ENCODE data around the gene MAPKAP1.
"Not testable (repeated sequence)": the region's sequence is repeated elsewhere in the genome, so short reads cannot be mapped to it uniquely, and the experiment has no call there.

The MAPKAP1 gene

DNA sequence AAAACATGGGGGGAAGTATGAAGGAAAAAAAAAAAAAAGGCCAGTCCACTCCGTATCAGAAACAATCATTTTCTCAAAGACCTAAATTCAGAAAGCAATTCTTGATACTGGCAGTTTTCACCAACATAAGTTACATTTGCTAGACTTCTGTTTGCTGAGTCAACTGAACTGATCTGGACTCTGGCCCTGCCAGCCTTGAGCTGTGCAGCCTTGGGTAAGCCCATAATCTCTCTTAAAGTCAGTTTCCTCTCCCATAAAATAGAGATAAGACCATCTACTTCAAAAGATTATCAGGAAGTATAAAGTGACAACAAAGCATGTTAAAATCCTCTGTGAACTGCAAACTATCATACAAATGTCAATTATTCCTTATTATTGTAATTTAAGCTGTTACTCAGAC, 106.8 kb downstream of the MAPKAP1 start:
- no peak for DNase-seq

DNA sequence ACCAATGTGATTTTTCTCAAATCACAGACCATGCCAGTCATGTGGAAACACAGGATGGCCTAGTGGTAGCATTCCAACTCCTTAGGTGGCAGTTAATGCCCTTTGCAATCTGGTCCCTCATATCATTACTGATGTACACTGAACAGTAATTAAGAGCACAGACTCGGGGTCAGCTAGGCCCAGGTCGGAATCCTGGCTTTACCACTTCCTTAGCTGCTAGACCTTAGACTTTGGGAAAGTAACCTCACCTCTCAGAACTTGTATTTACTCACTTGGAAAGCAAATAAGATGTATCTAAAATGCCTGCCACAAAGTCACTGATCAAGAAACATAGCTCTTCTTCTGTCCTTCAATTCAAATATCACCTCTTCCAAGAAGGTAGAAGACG, 112.8 kb downstream of the MAPKAP1 start:
- no peak for DNase-seq

DNA sequence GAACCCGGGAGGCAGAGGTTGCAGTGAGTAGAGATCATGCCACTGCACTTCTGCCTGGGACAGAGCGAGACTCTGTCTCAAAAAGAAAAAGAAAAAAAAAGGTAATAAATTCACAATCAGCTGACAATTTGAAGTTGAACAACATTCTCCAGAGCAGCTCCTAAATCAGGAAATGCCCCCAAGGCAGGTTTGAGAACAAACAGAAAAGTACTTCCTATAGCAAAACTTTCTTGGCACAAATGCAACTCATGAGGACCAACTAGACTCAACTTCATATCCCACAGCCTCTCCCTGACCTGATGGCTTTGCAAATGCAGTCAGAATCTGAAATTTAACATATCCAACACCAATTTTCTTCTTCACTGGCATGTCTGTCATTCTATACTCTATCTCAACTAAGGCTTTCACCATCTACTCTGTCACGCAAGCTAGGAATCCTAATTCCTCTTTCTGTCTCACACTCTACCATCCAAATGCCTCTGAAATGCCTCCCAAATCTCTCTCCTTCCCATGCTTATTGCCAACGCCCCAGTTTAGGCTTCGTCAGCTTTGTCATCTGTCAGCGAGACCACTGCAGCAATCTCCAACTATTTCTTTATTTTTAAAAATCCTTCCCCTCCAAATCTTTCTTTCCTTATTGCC, 113.3 kb downstream of the MAPKAP1 start:
- DNase-seq, result no peak

DNA sequence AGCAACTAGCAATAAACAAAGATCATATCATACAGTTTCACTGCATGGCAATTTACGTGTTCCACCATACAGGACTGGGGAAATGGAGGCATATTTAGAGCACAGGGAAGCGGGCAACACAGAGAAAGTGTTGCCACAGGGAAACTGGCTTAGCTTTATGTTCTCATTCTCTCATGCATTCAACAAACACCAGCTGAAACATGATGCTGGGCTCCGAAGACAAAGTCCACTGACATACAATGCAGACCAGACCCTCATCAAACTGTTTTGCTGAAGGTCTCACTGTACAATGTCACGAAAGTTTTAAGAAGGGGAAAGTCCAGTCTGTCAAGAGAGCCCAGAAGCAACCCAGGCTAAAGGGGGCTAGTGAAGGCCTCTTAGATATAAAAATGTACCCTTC, 115.1 kb downstream of the MAPKAP1 start:
- no peak for DNase-seq

DNA sequence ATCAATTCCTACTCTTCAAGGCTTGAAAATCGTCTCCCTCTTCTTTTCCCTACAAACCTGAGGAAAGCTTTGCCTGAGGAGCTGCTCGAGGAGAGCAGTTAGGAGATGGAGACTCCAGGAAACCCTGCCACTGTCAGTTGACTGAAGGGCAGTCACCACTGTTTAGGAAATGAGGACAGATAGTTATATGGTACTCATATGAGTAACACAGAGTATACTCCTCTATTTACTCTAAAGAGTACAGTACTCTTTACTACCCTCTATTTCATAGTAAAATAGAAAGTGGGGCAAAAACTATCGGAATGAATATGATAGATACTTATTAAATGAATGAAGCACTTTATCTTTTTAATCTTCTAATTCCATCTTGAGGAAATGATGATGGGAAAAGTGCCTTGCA, 115.8 kb downstream of the MAPKAP1 start:
- no peak for DNase-seq

DNA sequence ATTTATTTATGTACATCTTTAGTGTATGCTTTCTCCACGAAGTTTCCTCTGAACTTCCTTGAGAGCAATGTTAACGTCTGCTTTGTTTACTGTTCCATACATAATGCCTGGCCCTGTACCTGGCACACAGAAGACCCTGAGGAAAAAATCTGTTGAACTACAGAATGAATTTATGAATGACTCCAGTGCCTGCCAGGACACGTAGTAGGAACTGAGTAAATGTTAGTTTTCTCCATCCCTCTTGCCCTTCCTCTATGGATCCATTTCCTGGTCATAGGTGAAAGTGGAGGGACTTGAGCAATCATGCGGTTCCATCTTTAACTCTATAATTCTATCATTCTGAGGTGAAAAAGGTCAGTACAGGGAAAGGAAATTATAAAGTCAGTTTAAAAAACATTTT, 117.7 kb downstream of the MAPKAP1 start:
- no peak for DNase-seq

DNA sequence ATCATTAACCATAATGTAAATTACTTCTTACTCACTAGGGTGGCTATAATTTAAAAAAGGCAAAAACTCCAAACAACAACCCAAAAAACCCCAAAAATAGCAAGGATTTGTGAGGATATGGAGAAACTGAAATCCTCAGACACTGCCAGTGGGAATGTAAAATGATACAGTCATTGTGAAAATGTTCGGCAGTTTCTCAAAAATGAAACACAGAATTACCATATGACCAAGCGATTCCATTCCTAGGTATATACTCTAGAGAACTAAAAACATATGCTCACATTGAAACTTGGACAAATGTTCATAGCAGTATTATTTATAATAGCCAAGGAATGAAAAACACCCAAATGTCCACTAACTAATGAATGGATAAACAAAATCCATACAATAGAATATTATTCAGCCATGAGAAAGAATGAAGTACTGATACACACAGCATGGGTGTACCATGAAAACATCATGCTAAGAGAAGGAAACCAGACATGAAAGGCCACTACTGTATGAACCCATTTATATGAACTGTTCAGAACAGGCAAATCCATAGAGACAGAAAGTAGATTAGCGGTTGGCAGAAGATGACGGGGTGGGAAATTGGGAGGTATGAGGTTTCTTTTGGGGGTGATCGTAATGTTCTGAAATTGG, 119.1 kb downstream of the MAPKAP1 start:
- DNase-seq, result no peak

DNA sequence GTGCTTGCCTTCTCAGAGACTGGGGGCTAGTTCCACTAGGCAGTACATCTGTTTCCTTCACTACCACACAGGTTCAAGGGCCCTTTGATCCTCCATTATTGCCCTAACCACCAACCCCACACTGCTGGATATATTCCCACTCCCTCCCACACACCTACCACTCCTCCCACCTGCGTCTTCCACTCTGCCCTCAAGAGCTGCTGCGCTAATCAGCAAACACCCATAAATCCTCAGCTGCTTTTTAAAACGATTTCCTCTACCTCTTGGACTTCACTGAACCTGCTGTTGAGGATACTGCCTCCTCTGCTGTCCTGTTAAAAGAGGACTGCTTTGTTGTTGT, 120.9 kb downstream of the MAPKAP1 start:
- DNase-seq, result no peak

DNA sequence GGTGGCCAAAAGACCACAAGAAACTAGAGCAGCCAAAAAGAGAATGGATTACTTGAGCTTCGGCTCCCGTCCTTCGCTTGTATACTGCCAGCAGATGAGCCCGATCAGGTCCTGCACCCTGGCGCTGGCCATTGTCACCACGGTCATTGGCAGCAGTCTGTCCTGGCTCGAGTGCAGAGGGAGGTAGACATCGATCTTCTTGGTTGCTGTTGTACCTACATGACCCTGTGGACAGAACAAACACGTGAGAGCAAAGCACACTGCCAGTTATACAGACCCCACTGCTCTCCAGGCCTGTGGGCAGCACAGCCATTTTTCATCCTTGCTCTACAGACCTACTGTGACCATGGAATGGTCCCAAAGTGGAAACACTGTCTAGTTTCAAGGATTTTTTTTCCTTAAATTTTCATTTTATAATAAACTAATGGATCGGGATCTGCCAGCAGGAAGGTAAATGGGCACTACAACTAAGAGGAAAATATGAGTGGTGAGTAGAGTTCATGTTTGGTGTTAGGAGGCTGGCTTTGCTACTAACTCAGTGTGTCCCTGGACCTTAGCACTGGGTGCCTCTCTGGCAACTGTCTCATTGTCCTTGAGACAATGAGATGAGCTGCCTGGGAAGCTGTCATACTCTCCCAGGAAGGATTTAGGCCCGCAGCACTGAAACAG, 121.4 kb downstream of the MAPKAP1 start:
- DNase-seq, result no peak

DNA sequence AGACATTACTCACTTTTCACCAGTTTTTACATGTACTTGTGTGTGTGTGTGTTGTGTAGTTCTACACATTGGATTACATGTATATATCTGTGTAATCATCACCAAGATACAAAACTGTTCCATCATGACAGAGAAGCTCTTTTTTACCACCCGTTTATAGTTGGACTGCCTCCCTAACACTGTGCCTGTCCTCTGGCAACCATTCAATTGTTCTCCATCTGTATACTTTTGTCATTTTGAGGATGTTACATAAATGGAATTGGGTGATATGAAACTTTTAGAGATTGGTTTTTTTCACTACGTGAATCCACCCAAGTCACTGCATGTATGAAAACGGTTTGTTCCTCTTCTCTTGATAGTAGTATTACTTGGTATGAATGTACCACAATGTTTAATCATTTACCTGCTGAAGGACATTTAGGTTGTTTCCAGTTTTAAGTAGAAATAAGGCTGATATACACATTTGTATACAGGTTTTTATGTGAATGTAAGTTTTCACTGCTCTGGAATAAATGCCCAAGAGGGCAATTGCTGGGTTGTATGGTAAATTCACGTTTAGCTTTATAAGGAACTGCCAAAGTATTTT, 126.2 kb downstream of the MAPKAP1 start:
- DNase-seq, result no peak

DNA sequence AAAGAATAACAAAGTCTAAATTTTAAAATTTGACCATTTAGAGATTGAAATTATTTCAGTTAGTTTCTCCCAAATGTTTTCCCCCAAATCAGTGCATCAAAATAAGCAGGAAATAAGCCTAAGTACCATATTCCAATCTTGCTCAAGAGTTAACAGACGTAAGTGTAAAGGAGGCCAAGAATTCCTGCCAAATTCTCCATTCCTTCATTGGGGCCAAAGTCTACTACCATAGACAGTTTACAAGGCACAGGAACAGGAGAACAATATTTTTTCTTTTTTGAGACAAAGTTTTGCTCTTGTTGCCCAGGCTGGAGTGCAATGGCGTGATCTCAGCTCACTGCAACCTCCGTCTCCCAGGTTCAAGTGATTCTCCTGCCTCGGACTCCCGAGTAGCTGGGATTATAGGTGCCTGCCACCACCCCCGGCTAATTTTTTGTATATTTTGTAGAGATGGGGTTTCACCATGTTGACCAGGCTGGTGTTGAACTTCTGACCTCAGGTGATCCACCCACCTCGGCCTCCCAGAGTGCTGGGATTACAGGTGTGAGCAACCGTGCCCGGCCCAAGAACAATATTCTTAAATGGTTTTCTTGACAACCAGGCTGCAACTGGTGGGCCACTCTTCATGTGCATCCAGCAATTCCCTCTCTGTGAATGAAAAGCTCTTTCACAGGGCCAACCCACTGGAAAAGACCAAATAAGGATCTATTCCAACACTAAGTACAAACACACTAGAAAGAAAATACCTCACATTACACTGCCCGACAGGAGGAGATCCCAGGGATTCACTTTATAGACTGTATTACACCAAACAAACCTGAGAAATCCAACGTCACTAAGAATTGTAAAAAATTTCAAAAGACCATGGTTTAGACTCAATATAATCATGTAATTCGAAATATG, 127.7 kb downstream of the MAPKAP1 start:
- no peak for DNase-seq

DNA sequence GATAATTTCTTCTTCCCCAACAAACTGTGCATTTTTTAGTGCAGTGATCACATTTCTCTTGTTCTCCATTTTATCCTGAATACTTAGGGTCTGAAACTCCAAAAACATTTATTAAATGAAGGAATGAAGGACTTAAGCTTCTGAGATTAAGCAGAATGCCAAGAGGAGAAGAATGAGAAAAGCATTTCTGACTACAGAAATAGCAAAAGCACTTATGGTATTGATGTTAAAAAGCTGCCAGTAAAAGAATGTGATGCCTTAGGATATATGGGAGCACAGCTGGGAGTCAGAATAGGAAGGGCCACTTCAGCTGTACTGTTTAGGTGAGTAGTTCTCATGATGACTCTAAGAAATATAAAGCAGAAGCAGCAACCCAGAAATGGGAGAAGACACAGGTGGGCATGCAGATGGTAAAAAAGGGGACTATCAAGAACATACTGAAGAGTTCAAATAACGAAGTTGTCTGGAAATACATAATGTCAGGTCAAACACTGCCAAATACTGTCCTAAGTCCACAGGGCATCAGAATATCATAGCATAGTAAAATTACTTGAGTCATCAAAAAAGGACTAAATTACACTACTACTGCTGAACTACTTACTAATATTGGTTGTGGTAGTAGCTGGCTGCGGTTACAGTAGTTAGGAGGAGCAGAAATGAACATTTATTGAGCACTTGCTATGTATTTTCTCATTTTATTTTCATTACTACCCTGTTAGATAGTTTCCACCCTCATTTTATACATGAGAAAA, 132.7 kb downstream of the MAPKAP1 start:
- no peak for DNase-seq

DNA sequence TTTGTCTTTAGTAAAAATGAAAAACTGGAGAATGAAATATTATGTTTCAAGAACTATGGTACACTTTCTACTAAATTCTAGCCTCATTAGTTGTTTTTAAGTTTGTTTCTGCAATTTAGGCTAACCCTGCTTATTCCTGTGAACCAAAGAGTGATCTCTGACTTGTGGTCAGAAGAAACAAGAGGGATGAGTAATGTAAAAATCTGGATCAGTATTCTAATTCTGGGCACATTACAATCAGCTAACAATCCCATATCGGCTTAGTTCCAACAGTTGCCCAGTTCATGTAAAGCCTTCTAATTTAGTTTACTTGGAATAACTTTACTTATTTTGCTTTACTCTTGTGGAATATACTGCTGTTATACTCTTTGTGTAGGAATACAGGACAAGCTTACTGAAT, 134.5 kb downstream of the MAPKAP1 start:
- not testable (repeated sequence) for DNase-seq

DNA sequence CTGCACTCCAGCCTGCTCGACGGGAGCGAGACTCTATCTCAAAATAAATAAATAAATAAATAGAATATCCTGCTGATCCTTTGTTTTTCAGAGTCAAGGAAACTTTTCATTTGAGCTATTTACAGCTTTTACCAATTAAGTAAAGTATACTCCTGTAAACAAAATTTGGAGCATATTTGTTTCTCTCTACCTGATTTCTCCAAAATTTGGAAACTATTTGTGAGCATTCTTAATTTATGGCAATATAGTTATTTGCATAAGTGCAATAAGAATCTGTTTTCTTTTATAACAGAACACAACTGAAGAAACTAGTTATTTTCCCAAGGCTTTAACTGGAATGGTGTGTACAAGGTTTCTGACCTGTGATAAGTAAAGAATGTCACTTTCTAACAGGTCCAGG, 135.2 kb downstream of the MAPKAP1 start:
- not testable (repeated sequence) for DNase-seq

DNA sequence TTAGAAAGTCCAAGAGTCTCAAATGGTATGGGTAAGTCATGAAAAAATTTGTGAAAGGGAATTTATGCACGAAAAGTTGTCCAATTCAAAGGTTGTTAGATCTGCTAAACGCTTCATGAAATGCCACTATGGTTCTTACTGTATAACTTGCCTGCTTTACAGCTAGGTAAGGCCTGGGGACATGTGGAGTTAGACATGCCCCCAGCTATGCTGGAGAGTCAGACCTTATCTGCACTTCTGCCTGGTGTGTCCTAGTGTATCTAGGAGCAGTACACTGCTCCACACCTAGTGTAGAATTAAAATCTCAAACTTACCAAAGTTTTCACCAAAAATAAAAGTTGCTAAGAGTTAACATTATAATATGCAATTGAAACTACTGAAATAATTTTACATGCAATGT, 136.8 kb downstream of the MAPKAP1 start:
- no peak for DNase-seq

DNA sequence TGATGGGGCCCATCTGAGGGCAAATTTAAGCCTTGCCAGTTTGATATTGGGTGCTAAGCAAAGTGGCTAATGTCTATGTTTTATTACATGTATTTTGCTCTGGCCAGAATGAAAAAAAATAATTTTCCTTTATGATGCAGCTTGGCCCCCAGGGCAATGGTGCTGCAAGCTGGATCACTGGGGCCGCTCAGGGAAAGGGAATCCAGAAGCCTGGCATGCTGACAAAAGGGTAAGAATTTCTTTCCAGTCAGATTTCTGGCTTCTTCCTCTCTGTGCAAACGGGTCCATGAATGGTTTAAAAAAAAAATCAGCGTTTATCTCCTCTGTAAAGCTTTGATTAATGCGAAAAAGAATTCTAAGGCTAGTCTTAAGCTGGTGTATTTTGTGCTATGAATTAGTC, 138.4 kb downstream of the MAPKAP1 start:
- no peak for DNase-seq

DNA sequence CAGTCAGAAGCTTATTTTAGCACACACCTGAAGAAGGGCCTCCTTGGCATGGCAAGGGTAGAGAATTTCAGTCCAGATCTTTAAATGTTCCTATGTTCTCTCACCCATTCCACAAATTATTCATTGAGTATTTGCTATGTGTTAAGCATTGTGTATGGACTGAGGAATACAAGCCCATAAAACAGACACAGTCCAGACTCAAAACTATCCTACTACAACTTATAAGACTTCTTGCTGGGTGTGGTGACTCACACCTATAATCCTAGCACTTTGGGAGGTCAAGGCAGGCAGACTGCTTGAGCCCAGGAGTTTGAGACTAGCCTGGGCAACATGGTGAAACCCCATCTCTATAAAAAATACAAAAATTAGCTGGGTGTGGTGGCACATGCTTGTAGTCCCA, 141.0 kb downstream of the MAPKAP1 start:
- not testable (repeated sequence) for DNase-seq

DNA sequence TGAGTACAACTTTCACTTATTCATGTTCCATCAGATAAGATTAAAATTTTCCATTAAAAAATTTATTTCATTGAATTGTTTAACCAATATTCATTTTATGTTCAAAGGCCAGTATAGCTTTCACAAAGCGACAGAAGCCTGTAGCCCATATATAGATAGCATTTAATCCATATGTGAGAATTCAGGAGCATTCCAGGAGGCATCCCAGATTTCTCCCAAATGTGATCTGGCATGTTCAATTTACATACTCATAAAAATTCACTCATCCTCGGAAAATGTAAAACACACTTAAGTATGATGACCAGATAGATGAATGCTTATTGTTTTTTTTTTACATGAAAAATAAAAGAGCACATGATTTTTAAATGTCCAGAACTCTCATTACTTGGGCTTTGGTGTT, 141.9 kb downstream of the MAPKAP1 start:
- DNase-seq, result no peak

DNA sequence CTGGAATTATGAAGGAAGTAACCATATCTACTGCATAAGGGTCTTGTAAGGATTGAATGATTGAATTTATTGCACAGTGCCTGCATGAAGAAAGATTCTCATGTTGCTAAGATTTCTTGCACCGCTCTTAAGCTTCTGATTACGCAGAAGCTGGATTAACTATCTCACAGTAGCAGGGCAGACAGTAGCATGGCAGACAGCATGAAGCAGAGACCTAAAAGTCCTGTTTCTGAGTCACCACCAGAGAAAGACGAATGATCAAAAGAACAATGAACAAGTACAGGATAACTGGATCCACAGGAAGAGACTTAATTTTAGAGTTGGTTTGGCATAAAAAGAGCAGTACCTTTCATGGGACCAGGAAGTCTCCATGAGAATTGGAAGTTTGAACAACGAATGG, 142.4 kb downstream of the MAPKAP1 start:
- no peak for DNase-seq

DNA sequence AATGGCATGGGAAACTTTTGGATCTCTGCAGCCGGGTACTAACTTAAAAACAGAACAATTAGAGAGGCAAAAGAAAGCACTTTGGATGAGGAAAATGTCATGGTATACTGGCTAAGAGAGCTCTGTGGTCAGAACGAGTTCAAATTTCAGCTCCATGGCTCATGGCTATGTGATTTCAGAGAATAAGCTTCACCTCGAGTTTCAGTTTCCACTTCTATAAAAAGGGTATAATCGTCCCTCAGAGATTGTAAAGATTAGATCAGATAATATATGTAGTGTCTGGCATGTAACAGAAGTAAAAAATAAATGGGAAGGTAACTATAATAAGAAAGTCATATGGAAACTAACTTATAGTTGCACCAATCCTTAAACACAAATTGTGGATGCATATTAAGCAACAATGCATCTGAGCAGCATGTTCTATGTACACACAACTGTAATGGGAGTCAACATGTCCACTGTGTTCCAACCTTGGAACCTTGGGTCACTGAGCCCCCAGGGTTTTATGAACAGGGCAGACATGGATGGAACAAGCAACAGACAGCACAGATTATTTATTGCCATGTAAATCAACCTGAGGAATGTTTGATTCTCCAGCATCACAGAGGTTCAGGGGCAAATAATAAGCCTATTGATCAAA, 145.4 kb downstream of the MAPKAP1 start:
- no peak for DNase-seq

DNA sequence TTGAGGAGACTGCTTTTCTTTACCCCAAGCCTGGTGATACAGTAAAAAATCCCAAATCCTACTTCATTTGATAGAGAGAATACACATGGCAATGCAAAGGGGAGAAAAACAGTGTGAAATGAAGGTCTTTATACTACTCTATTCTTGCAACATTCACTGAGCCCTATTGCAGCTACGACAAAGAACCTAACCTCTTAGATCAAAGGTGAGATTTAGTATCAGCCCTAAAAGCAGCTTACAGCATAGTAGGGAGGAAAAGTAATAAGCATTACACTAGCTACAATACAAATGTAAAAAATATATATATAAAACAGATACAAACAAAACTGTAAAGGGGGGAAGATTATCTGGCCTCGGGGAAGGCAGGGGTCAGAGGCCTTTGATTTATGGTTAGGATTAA, 147.1 kb downstream of the MAPKAP1 start:
- no peak for DNase-seq

DNA sequence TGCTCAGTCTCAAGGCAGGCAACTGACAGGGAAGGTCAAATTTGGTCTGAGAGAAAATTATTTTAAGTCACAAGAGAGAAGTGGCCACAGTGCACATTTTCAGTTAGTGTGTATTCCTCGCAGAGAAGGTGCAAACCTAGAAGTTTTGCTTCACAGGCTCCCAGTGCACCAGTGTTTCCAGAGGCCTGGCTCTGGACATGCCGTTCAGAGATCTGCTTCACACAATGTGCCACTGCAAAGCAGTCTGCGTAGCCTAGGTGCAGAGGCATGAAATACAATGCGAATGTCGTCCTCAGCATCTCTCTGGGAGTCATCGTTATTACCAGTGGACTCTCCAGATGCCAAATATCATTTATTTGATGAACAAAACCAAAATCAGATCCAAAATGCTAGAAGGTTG, 147.8 kb downstream of the MAPKAP1 start:
- DNase-seq, result no peak
